ENCODE results near the gene TEX19. TPM values are rescaled to one million over a fixed set of nuclear protein-coding genes. Genes with fewer than 3 reads are reported as not detected.

The TEX19 gene, protein sequence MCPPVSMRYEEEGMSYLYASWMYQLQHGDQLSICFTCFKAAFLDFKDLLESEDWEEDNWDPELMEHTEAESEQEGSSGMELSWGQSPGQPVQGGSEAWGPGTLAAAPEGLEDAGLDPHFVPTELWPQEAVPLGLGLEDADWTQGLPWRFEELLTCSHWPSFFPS
- total RNA-seq (not detected), polyA plus RNA-seq (not detected)
- long read RNA-seq, donor 1 = 0 reads
- long read RNA-seq, donor 2 = 0 reads
- long read RNA-seq, donor 3 = 0 reads

GRCh38 chr17:82358465-82359350 lies at the start of gene TEX19:
Gene TEX19 (plus strand): TSS chr17:82359247. CDS start chr17:82362151, 2,904 bp downstream.
- no peak within 1 kb of the TSS for H3K27ac ChIP-seq
- intact Hi-C loops (cut with DNase I) = loop anchor here in 5 of 10 donors (5.0 to 10.0 kb wide), 4 partner anchors 44 to 416 kb away; no protein-coding TSS in a partner anchor
- no peak within 1 kb of the TSS for H3K4me3 ChIP-seq
- WGBS, 4 donors = 67 to 73% (median 72%) methylated on average over 21 of the region's 21 CpGs
- H3K4me1 ChIP-seq = peaks cover 0 to 4% (median 0%) of the 10 kb centered on the region in 12 donors
- DNase-seq (no peak), ATAC-seq (no peak)
- no peaks in the 10 kb centered on the region for H3K36me3 ChIP-seq
- TF ChIP-seq, protein P1, sequence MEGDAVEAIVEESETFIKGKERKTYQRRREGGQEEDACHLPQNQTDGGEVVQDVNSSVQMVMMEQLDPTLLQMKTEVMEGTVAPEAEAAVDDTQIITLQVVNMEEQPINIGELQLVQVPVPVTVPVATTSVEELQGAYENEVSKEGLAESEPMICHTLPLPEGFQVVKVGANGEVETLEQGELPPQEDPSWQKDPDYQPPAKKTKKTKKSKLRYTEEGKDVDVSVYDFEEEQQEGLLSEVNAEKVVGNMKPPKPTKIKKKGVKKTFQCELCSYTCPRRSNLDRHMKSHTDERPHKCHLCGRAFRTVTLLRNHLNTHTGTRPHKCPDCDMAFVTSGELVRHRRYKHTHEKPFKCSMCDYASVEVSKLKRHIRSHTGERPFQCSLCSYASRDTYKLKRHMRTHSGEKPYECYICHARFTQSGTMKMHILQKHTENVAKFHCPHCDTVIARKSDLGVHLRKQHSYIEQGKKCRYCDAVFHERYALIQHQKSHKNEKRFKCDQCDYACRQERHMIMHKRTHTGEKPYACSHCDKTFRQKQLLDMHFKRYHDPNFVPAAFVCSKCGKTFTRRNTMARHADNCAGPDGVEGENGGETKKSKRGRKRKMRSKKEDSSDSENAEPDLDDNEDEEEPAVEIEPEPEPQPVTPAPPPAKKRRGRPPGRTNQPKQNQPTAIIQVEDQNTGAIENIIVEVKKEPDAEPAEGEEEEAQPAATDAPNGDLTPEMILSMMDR (IDR thresholded peaks at IDR 0.05) = no peak
- TF ChIP-seq POLR2A (IDR thresholded peaks at IDR 0.05) = no peak
- no peaks in the 10 kb centered on the region for H3K9me3 ChIP-seq
- peaks cover 0 to 32% (median 0%) of the 10 kb centered on the region in 9 donors for H3K27me3 ChIP-seq

GRCh38 chr17:82309656-82310570 lies 49.1 kb upstream of the TEX19 start:
- Histone ChIP-seq H3K36me3 (no peaks in the 10 kb centered on the region), H3K27ac (no peak overlapping the region), H3K9me3 (no peaks in the 10 kb centered on the region), H3K4me3 (no peak overlapping the region), H3K4me1 (peaks cover 0 to 8% (median 0%) of the 10 kb centered on the region in 12 donors), H3K27me3 (peaks cover 8 to 59% (median 26%) of the 10 kb centered on the region in 9 donors)
- intact Hi-C loops (cut with DNase I) = no loop called here
- DNase-seq = no peak
- TF ChIP-seq POLR2A (IDR thresholded peaks at IDR 0.05) = no peak
- TF ChIP-seq, protein P1 (IDR thresholded peaks at IDR 0.05) = no peak
- 82 to 87% (median 83%) methylated on average over 24 to 27 of the region's 27 CpGs for WGBS, 4 donors
- ATAC-seq = no peak

GRCh38 chr17:82310877-82311276 lies 48.2 kb upstream of the TEX19 start:
- Histone ChIP-seq H3K27ac (no peak overlapping the region), H3K9me3 (no peaks in the 10 kb centered on the region), H3K27me3 (peaks cover 14 to 69% (median 34%) of the 10 kb centered on the region in 9 donors), H3K4me1 (peaks cover 0 to 16% (median 0%) of the 10 kb centered on the region in 12 donors), H3K4me3 (no peak overlapping the region), H3K36me3 (no peaks in the 10 kb centered on the region)
- intact Hi-C loops (cut with DNase I) = no loop called here
- DNase-seq = no peak
- WGBS, 4 donors = 81 to 88% (median 86%) methylated on average over 13 to 21 of the region's 21 CpGs
- no peak for ATAC-seq
- no peak for TF ChIP-seq POLR2A (IDR thresholded peaks at IDR 0.05)
- TF ChIP-seq, protein P1 (IDR thresholded peaks at IDR 0.05) = no peak
